ENCODE results near the gene MTNR1A.

The MTNR1A gene

DNA sequence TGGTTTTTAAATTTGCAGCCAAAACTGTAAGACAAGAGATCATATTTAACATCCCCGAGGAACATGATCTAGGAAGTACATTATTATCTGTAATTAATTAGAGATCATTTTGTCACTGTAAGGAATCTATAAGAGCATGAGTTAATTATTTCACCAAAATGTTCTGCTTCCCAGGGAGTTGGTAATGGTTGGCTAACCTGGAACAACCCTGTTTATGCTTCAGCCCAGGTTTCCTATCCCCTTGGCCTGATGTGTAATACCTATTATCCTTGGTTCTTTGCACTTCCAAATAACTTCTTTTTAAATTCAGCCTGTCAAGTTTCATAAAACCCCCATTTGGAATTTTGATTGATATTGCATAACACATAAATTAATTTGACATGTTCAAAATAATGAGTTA, 6.4 kb upstream of the MTNR1A start:
- TF ChIP-seq, protein P1, sequence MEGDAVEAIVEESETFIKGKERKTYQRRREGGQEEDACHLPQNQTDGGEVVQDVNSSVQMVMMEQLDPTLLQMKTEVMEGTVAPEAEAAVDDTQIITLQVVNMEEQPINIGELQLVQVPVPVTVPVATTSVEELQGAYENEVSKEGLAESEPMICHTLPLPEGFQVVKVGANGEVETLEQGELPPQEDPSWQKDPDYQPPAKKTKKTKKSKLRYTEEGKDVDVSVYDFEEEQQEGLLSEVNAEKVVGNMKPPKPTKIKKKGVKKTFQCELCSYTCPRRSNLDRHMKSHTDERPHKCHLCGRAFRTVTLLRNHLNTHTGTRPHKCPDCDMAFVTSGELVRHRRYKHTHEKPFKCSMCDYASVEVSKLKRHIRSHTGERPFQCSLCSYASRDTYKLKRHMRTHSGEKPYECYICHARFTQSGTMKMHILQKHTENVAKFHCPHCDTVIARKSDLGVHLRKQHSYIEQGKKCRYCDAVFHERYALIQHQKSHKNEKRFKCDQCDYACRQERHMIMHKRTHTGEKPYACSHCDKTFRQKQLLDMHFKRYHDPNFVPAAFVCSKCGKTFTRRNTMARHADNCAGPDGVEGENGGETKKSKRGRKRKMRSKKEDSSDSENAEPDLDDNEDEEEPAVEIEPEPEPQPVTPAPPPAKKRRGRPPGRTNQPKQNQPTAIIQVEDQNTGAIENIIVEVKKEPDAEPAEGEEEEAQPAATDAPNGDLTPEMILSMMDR (IDR thresholded peaks at IDR 0.05; ENCODE audit: extremely low read depth, missing control alignments), result no peak
- no peak for DNase-seq (ENCODE audit: low spot score)

DNA sequence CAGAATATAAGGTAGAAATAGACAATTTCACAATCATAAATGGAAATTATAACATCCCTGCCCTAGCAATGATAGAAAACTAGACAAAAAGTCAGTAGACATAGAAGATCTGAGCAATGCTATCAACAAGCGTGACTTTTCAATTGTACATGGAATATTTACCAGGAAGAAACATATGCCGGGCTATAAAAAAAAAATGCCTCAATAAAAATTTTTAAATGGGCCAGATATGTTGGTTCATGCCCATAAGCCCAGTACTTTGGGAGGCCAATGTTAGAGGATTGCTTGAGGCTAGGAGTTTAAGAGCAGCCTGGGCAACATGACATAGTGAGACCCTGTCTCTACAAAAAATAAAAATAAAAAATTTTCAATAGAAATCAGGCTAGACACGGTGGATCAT, 5.3 kb upstream of the MTNR1A start:
- TF ChIP-seq, protein P1 (IDR thresholded peaks at IDR 0.05; ENCODE audit: extremely low read depth, missing control alignments), result no peak
- DNase-seq (ENCODE audit: low spot score), result no peak

DNA sequence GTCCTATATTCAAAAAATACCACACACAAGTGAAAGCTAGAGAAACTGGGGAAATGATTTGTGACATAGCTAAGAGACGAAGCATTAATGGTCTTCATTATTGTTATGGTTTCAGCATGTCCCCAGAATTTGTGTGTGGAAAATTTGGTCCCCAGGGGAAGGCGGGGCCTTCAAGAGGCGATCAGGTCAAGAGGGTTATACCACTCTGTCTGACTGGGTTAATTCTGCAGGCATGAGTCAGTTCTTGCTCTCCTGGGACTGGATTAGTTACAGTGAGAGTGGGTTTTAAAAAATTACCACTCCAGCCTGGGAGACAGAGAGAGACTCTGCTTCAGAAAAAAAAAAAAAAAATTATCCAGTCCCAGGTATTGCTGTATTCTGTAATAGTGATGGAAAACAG, 2.1 kb upstream of the MTNR1A start:
- TF ChIP-seq, protein P1 (IDR thresholded peaks at IDR 0.05; ENCODE audit: extremely low read depth, missing control alignments), result no peak
- no peak for DNase-seq (ENCODE audit: low spot score)

DNA sequence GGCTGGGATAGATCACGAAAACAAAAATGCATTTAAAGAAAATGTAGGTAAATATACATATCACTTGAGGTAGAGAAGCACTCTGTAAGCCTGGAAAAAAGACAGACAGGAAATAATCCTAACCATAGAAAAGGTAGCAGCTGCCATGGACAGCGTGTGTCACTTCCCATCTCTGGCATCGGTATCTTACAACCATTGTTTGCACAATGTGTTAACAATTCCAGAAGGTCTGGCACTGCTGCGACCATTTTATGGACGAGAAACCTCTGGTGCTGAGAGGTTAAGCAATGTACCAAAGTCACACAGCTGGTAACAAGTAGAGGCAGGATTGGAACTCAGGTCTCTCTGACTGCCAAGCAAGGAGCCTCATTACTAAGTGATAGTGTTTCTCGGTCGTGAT, 1.7 kb upstream of the MTNR1A start:
- DNase-seq (ENCODE audit: low spot score), result no peak
- TF ChIP-seq, protein P1 (IDR thresholded peaks at IDR 0.05; ENCODE audit: extremely low read depth, missing control alignments), result no peak

DNA sequence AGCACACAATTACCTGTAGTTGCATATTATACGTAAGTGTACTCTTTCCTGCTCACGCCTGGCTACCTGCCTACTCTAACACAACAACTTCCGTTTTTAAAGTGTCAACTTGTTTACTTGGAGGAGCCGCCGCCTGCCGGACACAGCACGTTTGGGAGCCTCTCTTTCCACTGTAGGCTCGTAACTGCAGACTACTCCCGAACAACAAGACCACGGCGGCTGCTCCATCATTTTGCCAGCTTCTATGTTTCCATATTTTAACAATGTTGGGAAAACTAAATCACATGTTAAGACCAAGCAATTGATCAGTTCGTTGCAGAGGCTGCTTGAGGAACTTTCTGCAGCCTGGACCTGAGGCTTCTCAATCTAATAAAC, 841 bp downstream of the MTNR1A start:
- DNase-seq (ENCODE audit: low spot score), result no peak
- TF ChIP-seq, protein P1 (IDR thresholded peaks at IDR 0.05; ENCODE audit: extremely low read depth, missing control alignments), result no peak

DNA sequence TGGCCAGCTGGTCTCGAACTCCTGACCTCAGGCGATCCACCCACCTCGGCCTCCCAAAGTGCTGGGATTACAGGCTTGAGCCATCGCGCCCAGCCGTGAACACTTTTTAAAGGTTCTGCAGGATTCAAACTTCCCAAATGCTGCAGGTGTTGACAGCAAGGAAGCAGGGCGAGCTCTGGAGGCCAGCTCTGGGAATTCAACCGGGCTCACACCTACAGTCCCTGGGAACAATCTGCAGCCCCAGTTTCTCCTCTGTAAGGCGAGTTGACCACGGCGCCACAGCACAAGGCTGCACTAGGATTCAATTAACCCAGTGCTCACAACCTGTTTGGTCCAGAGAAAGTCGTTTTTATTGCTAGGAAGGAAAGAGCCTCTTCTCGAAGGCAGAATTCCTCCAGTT, 1.6 kb downstream of the MTNR1A start:
- TF ChIP-seq, protein P1 (IDR thresholded peaks at IDR 0.05; ENCODE audit: extremely low read depth, missing control alignments), result no peak
- no peak for DNase-seq (ENCODE audit: low spot score)

DNA sequence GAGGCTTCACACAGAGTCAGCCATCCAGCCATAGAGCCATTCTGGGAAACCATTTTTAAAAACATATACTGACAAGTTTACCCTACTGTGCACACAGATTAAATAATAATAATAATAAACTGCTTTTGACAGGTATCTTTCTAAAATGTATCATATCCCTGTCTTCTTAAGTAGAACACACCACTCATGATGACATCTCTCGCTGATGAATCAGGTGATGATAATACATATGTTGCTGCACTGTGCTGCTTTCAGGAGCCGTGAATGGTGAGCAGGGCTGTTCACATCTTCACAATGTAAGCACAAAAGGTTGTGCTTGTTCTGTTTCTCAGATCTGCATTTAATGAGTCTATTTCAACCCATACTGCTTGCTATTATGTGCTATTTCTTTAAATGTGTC, 3.5 kb downstream of the MTNR1A start:
- TF ChIP-seq, protein P1 (IDR thresholded peaks at IDR 0.05; ENCODE audit: extremely low read depth, missing control alignments), result no peak
- DNase-seq (ENCODE audit: low spot score), result no peak
